Measurements from ENCODE around the gene C14orf132.

C14orf132 gene

GRCh38 chr14:96117101-96117897 lies 78.1 kb downstream of the C14orf132 start:
- Histone ChIP-seq H3K9me3 (ENCODE audit: control insufficient read depth, insufficient read depth, low read length) (peaks cover 18% of the 10 kb centered on the region; the same call in 1 of the 2 replicates), H3K9ac (ENCODE audit: low read depth, low read length) (no peak overlapping the region), H3K4me1 (ENCODE audit: insufficient read depth, low read length) (no peaks in the 10 kb centered on the region; the same call in 1 of the 2 replicates), H3K36me3 (ENCODE audit: insufficient read depth, low read length) (no peaks in the 10 kb centered on the region)

- no peak overlapping the region for H3K9ac ChIP-seq (ENCODE audit: low read depth, low read length)
- no peaks in the 10 kb centered on the region for H3K36me3 ChIP-seq (ENCODE audit: insufficient read depth, low read length)
- peaks cover 18% of the 10 kb centered on the region; the same call in 1 of the 2 replicates for H3K9me3 ChIP-seq (ENCODE audit: control insufficient read depth, insufficient read depth, low read length)
- H3K4me1 ChIP-seq (ENCODE audit: insufficient read depth, low read length), result no peaks in the 10 kb centered on the region; the same call in 1 of the 2 replicates
Observed at GRCh38 chr14:96117960-96118359, 78.8 kb downstream of the C14orf132 start.

GRCh38 chr14:96118391-96118790 lies 79.2 kb downstream of the C14orf132 start:
- no peaks in the 10 kb centered on the region for H3K36me3 ChIP-seq (ENCODE audit: insufficient read depth, low read length)
- no peaks in the 10 kb centered on the region; the same call in 1 of the 2 replicates for H3K4me1 ChIP-seq (ENCODE audit: insufficient read depth, low read length)
- no peak overlapping the region for H3K9ac ChIP-seq (ENCODE audit: low read depth, low read length)
- H3K9me3 ChIP-seq (ENCODE audit: control insufficient read depth, insufficient read depth, low read length), result peaks cover 17% of the 10 kb centered on the region; the same call in 1 of the 2 replicates

GRCh38 chr14:96119947-96120346 lies 80.8 kb downstream of the C14orf132 start:
- peaks cover 8% of the 10 kb centered on the region; the same call in 1 of the 2 replicates for H3K9me3 ChIP-seq (ENCODE audit: control insufficient read depth, insufficient read depth, low read length)

GRCh38 chr14:96120392-96120791 lies 81.2 kb downstream of the C14orf132 start:
- peaks cover 4% of the 10 kb centered on the region; the same call in 1 of the 2 replicates for H3K9me3 ChIP-seq (ENCODE audit: control insufficient read depth, insufficient read depth, low read length)
- H3K4me1 ChIP-seq (ENCODE audit: insufficient read depth, low read length), result no peaks in the 10 kb centered on the region; the same call in 1 of the 2 replicates
- no peak overlapping the region for H3K9ac ChIP-seq (ENCODE audit: low read depth, low read length)
- no peaks in the 10 kb centered on the region for H3K36me3 ChIP-seq (ENCODE audit: insufficient read depth, low read length)

More at GRCh38 chr14:96119947-96120346, 80.8 kb downstream of the C14orf132 start:
- H3K9ac ChIP-seq (ENCODE audit: low read depth, low read length), result no peak overlapping the region
- H3K36me3 ChIP-seq (ENCODE audit: insufficient read depth, low read length), result no peaks in the 10 kb centered on the region
- no peaks in the 10 kb centered on the region; the same call in 1 of the 2 replicates for H3K4me1 ChIP-seq (ENCODE audit: insufficient read depth, low read length)

GRCh38 chr14:96120941-96121340 lies 81.8 kb downstream of the C14orf132 start:
- H3K36me3 ChIP-seq (ENCODE audit: insufficient read depth, low read length), result no peaks in the 10 kb centered on the region
- peaks cover 2% of the 10 kb centered on the region; the same call in 1 of the 2 replicates for H3K9me3 ChIP-seq (ENCODE audit: control insufficient read depth, insufficient read depth, low read length)
- H3K9ac ChIP-seq (ENCODE audit: low read depth, low read length), result no peak overlapping the region
- no peaks in the 10 kb centered on the region; the same call in 1 of the 2 replicates for H3K4me1 ChIP-seq (ENCODE audit: insufficient read depth, low read length)

- H3K36me3 ChIP-seq (ENCODE audit: insufficient read depth, low read length), result no peaks in the 10 kb centered on the region
- no peak overlapping the region for H3K9ac ChIP-seq (ENCODE audit: low read depth, low read length)
- H3K4me1 ChIP-seq (ENCODE audit: insufficient read depth, low read length), result no peaks in the 10 kb centered on the region; the same call in 1 of the 2 replicates
- peaks cover 2% of the 10 kb centered on the region; the same call in 1 of the 2 replicates for H3K9me3 ChIP-seq (ENCODE audit: control insufficient read depth, insufficient read depth, low read length)
Observed at GRCh38 chr14:96121660-96122395, 82.7 kb downstream of the C14orf132 start.

- Histone ChIP-seq H3K4me1 (ENCODE audit: insufficient read depth, low read length) (no peaks in the 10 kb centered on the region; the same call in 1 of the 2 replicates), H3K36me3 (ENCODE audit: insufficient read depth, low read length) (no peaks in the 10 kb centered on the region), H3K9ac (ENCODE audit: low read depth, low read length) (no peak overlapping the region), H3K9me3 (ENCODE audit: control insufficient read depth, insufficient read depth, low read length) (peaks cover 2% of the 10 kb centered on the region; the same call in 1 of the 2 replicates)
Observed at GRCh38 chr14:96122496-96122895, 83.3 kb downstream of the C14orf132 start.

GRCh38 chr14:96125536-96125935 lies 86.4 kb downstream of the C14orf132 start:
- H3K9me3 ChIP-seq (ENCODE audit: control insufficient read depth, insufficient read depth, low read length), result no peaks in the 10 kb centered on the region
- H3K4me1 ChIP-seq (ENCODE audit: insufficient read depth, low read length), result no peaks in the 10 kb centered on the region; the same call in 1 of the 2 replicates
- H3K9ac ChIP-seq (ENCODE audit: low read depth, low read length), result no peak overlapping the region
- H3K36me3 ChIP-seq (ENCODE audit: insufficient read depth, low read length), result no peaks in the 10 kb centered on the region

- Histone ChIP-seq H3K4me1 (ENCODE audit: insufficient read depth, low read length) (no peaks in the 10 kb centered on the region; the same call in 1 of the 2 replicates), H3K9ac (ENCODE audit: low read depth, low read length) (no peak overlapping the region), H3K36me3 (ENCODE audit: insufficient read depth, low read length) (no peaks in the 10 kb centered on the region), H3K9me3 (ENCODE audit: control insufficient read depth, insufficient read depth, low read length) (no peaks in the 10 kb centered on the region)
Observed at GRCh38 chr14:96126339-96126782, 87.2 kb downstream of the C14orf132 start.

GRCh38 chr14:96126783-96127271 lies 87.7 kb downstream of the C14orf132 start:
- Histone ChIP-seq H3K9me3 (ENCODE audit: control insufficient read depth, insufficient read depth, low read length) (no peaks in the 10 kb centered on the region), H3K9ac (ENCODE audit: low read depth, low read length) (no peak overlapping the region), H3K36me3 (ENCODE audit: insufficient read depth, low read length) (no peaks in the 10 kb centered on the region), H3K4me1 (ENCODE audit: insufficient read depth, low read length) (no peaks in the 10 kb centered on the region; the same call in 1 of the 2 replicates)

GRCh38 chr14:96129128-96129736 lies 90.1 kb downstream of the C14orf132 start:
- Histone ChIP-seq H3K9ac (ENCODE audit: low read depth, low read length) (no peak overlapping the region), H3K9me3 (ENCODE audit: control insufficient read depth, insufficient read depth, low read length) (no peaks in the 10 kb centered on the region), H3K36me3 (ENCODE audit: insufficient read depth, low read length) (no peaks in the 10 kb centered on the region), H3K4me1 (ENCODE audit: insufficient read depth, low read length) (no peaks in the 10 kb centered on the region)

- no peak overlapping the region for H3K9ac ChIP-seq (ENCODE audit: low read depth, low read length)
- H3K36me3 ChIP-seq (ENCODE audit: insufficient read depth, low read length), result no peaks in the 10 kb centered on the region
- no peaks in the 10 kb centered on the region for H3K9me3 ChIP-seq (ENCODE audit: control insufficient read depth, insufficient read depth, low read length)
- no peaks in the 10 kb centered on the region for H3K4me1 ChIP-seq (ENCODE audit: insufficient read depth, low read length)
Observed at GRCh38 chr14:96130391-96130790, 91.2 kb downstream of the C14orf132 start.

GRCh38 chr14:96130854-96131253 lies 91.7 kb downstream of the C14orf132 start:
- no peaks in the 10 kb centered on the region for H3K4me1 ChIP-seq (ENCODE audit: insufficient read depth, low read length)
- H3K9ac ChIP-seq (ENCODE audit: low read depth, low read length), result no peak overlapping the region

More at GRCh38 chr14:96130854-96131253, 91.7 kb downstream of the C14orf132 start:
- H3K36me3 ChIP-seq (ENCODE audit: insufficient read depth, low read length), result no peaks in the 10 kb centered on the region
- no peaks in the 10 kb centered on the region for H3K9me3 ChIP-seq (ENCODE audit: control insufficient read depth, insufficient read depth, low read length)
